ENCODE data around the gene TMEM43. TPM values are rescaled to one million over a fixed set of nuclear protein-coding genes. Genes with fewer than 3 reads are reported as not detected.
A peak's percentile ranks its signal among the peaks of the same experiment; 100 is the strongest.
"Not testable (repeated sequence)": the region's sequence is repeated elsewhere in the genome, so short reads cannot be mapped to it uniquely, and the experiment has no call there.

TMEM43 gene
- polyA plus RNA-seq, 3 donors, result 55.4 to 69.7 (median 66.7) TPM

GRCh38 chr3:14119651-14120050 is 5.2 kb upstream of the TMEM43 start:
- no peak overlapping the region for H3K4me3 ChIP-seq (replicated peaks in 1 of 3; ENCODE audit: low read depth in 2 of 3, low read length in 3 of 3)
- H2AFZ ChIP-seq (ENCODE audit: insufficient read depth, low read depth, low read length, poor library complexity, severe bottlenecking), result no peak overlapping the region
- no peaks in the 10 kb centered on the region for H3K27me3 ChIP-seq (ENCODE audit: control insufficient read depth in 2 of 2, insufficient read depth in 2 of 2, low read length in 2 of 2)
- peaks cover 21% of the 10 kb centered on the region for H3K79me2 ChIP-seq (ENCODE audit: insufficient read depth, low read length)
- H4K20me1 ChIP-seq (ENCODE audit: insufficient read depth, low read length), result peaks cover 18% of the 10 kb centered on the region
- H3K9me3 ChIP-seq (replicated peaks in 1 of 2; ENCODE audit: control insufficient read depth in 1 of 2, insufficient read depth in 1 of 2, low read length in 2 of 2), result no peaks in the 10 kb centered on the region
- H3K4me1 Mint-ChIP-seq, result peaks cover 25% of the 10 kb centered on the region
- peaks cover 0 to 2% (median 0%) of the 10 kb centered on the region in 7 donors for H3K9me3 Mint-ChIP-seq
- H3K36me3 ChIP-seq (replicated peaks in 1 of 2; ENCODE audit: control insufficient read depth in 1 of 2, insufficient read depth in 2 of 2, low read length in 2 of 2), result peaks cover 29 to 64% of the 10 kb centered on the region in 2 donors
- H3K27ac ChIP-seq (ENCODE audit: low read depth in 1 of 2, low read length in 2 of 2), result no peak overlapping the region
- peaks cover 0 to 3% (median 0%) of the 10 kb centered on the region in 3 donors for H3K27me3 Mint-ChIP-seq (ENCODE audit: low read depth in 3 of 3)
- H3K4me2 ChIP-seq (replicated peaks; ENCODE audit: extremely low read depth, low read length, poor library complexity, severe bottlenecking), result no peak overlapping the region
- H3K27ac Mint-ChIP-seq, result peak overlapping the region in 2 of 7 donors; percentile 16 to 27
- TF ChIP-seq CTCF (IDR thresholded peaks at IDR 0.05), result no peak
- no peak overlapping the region for H3K9ac ChIP-seq (ENCODE audit: insufficient read depth, low read length, poor library complexity, severe bottlenecking)
- DNase-seq, result no peak
- peaks cover 52 to 56% of the 10 kb centered on the region in 2 donors for H3K36me3 Mint-ChIP-seq
- peaks cover 8 to 12% of the 10 kb centered on the region in 2 donors for H3K4me1 ChIP-seq (ENCODE audit: control insufficient read depth in 1 of 2, insufficient read depth in 2 of 2, low read length in 2 of 2)
- intact Hi-C loops (cut with micrococcal nuclease), result loop anchor here (5.0 to 10.0 kb wide), 4 partner anchors 222 to 945 kb away; partner anchors contain the start of genes CCDC174 (in 1 of the 2) and MRPS25 (in 1 of the 2)
- whole genome bisulfite sequencing (ENCODE audit: insufficient coverage), result no CpG with 5 or more reads among the region's 2 CpGs
- H3K4me3 Mint-ChIP-seq, result no peak overlapping the region

GRCh38 chr3:14120111-14120920 is 4.5 kb upstream of the TMEM43 start:
- Histone ChIP-seq H4K20me1 (ENCODE audit: insufficient read depth, low read length) (peaks cover 21% of the 10 kb centered on the region), H3K79me2 (ENCODE audit: insufficient read depth, low read length) (peaks cover 24% of the 10 kb centered on the region), H3K9me3 (replicated peaks in 1 of 2; ENCODE audit: control insufficient read depth in 1 of 2, insufficient read depth in 1 of 2, low read length in 2 of 2) (no peaks in the 10 kb centered on the region), H3K27ac (ENCODE audit: low read depth in 1 of 2, low read length in 2 of 2) (no peak overlapping the region), H2AFZ (ENCODE audit: insufficient read depth, low read depth, low read length, poor library complexity, severe bottlenecking) (no peak overlapping the region), H3K4me2 (replicated peaks; ENCODE audit: extremely low read depth, low read length, poor library complexity, severe bottlenecking) (no peak overlapping the region), H3K4me1 (ENCODE audit: control insufficient read depth in 1 of 2, insufficient read depth in 2 of 2, low read length in 2 of 2) (peaks cover 8 to 14% of the 10 kb centered on the region in 2 donors), H3K27me3 (ENCODE audit: control insufficient read depth in 2 of 2, insufficient read depth in 2 of 2, low read length in 2 of 2) (no peaks in the 10 kb centered on the region), H3K4me3 (replicated peaks in 1 of 3; ENCODE audit: low read depth in 2 of 3, low read length in 3 of 3) (no peak overlapping the region), H3K9ac (ENCODE audit: insufficient read depth, low read length, poor library complexity, severe bottlenecking) (no peak overlapping the region), H3K36me3 (replicated peaks in 1 of 2; ENCODE audit: control insufficient read depth in 1 of 2, insufficient read depth in 2 of 2, low read length in 2 of 2) (peaks cover 22 to 58% of the 10 kb centered on the region in 2 donors)
- no peak for DNase-seq
- no peak overlapping the region for H3K4me3 Mint-ChIP-seq
- H3K9me3 Mint-ChIP-seq, result peaks cover 0 to 2% (median 0%) of the 10 kb centered on the region in 7 donors
- whole genome bisulfite sequencing (ENCODE audit: insufficient coverage), result 93% methylated on average over 8 of the region's 11 CpGs
- intact Hi-C loops (cut with micrococcal nuclease), result loop anchor here (5.0 to 10.0 kb wide), 4 partner anchors 223 to 944 kb away; partner anchors contain the start of genes CCDC174 (in 1 of the 2) and MRPS25 (in 1 of the 2)
- TF ChIP-seq CTCF (IDR thresholded peaks at IDR 0.05), result no peak
- H3K27ac Mint-ChIP-seq, result peak overlapping the region in 3 of 7 donors; percentile 16 to 27 (median 25)
- H3K36me3 Mint-ChIP-seq, result peaks cover 46 to 50% of the 10 kb centered on the region in 2 donors
- H3K4me1 Mint-ChIP-seq, result peaks cover 26% of the 10 kb centered on the region
- H3K27me3 Mint-ChIP-seq (ENCODE audit: low read depth in 3 of 3), result peaks cover 0 to 3% (median 0%) of the 10 kb centered on the region in 3 donors

GRCh38 chr3:14120921-14121448 is 3.9 kb upstream of the TMEM43 start:
- not testable (repeated sequence) for H3K9me3 Mint-ChIP-seq; H3K4me3 ChIP-seq (replicated peaks in 1 of 3; ENCODE audit: low read depth in 2 of 3, low read length in 3 of 3); H3K9ac ChIP-seq (ENCODE audit: insufficient read depth, low read length, poor library complexity, severe bottlenecking); DNase-seq; H3K27ac ChIP-seq (ENCODE audit: low read depth in 1 of 2, low read length in 2 of 2); H3K4me3 Mint-ChIP-seq; H3K9me3 ChIP-seq (replicated peaks in 1 of 2; ENCODE audit: control insufficient read depth in 1 of 2, insufficient read depth in 1 of 2, low read length in 2 of 2); H3K4me2 ChIP-seq (replicated peaks; ENCODE audit: extremely low read depth, low read length, poor library complexity, severe bottlenecking); H2AFZ ChIP-seq (ENCODE audit: insufficient read depth, low read depth, low read length, poor library complexity, severe bottlenecking); H3K27me3 Mint-ChIP-seq (ENCODE audit: low read depth in 3 of 3); H3K27me3 ChIP-seq (ENCODE audit: control insufficient read depth in 2 of 2, insufficient read depth in 2 of 2, low read length in 2 of 2)
- intact Hi-C loops (cut with micrococcal nuclease), result loop anchor here (5.0 to 10.0 kb wide), 4 partner anchors 224 to 944 kb away; partner anchors contain the start of genes CCDC174 (in 1 of the 2) and MRPS25 (in 1 of the 2)
- H3K36me3 ChIP-seq (replicated peaks in 1 of 2; ENCODE audit: control insufficient read depth in 1 of 2, insufficient read depth in 2 of 2, low read length in 2 of 2), result peaks cover 16 to 51% of the 10 kb centered on the region in 2 donors
- peaks cover 31% of the 10 kb centered on the region for H3K79me2 ChIP-seq (ENCODE audit: insufficient read depth, low read length)
- peaks cover 15 to 20% of the 10 kb centered on the region in 2 donors for H3K4me1 ChIP-seq (ENCODE audit: control insufficient read depth in 1 of 2, insufficient read depth in 2 of 2, low read length in 2 of 2)
- H3K36me3 Mint-ChIP-seq, result peaks cover 42 to 46% of the 10 kb centered on the region in 2 donors
- peaks cover 32% of the 10 kb centered on the region for H3K4me1 Mint-ChIP-seq
- peaks cover 27% of the 10 kb centered on the region for H4K20me1 ChIP-seq (ENCODE audit: insufficient read depth, low read length)
- H3K27ac Mint-ChIP-seq, result peak overlapping the region in 3 of 7 donors; percentile 1 to 29 (median 3)
- 83% methylated on average over 2 of the region's 2 CpGs for WGBS (ENCODE audit: insufficient coverage)

Measured in CD14-positive monocyte (primary cell).